Activated B cell treated with CpG ODN at 0.5 μM for 24 hours (primary cell): ENCODE data around the gene PGBD5. TPM values are rescaled to one million over a fixed set of nuclear protein-coding genes. Genes with fewer than 3 reads are reported as not detected.

Experiments
- ATAC-seq: fragments of 200-7000 bp; cut with Tn5 transposase; one replicate; pipeline ENCODE4 v1.10.0; 2021; ENCODE audit warnings: low read depth, mild to moderate bottlenecking, moderate library complexity
- CTCF ChIA-PET: fragments of 350-600 bp; sonication (Branson Sonifier 250); formaldehyde crosslinking; loops from one replicate; lab custom pipeline; 2021; ENCODE audit warnings: antibody characterized with exemption; lab: Charles Lee
- POLR2A ChIA-PET: fragments of 350-600 bp; sonication (Branson Sonifier 250); formaldehyde crosslinking; loops from one replicate; lab custom pipeline; 2021; ENCODE audit warnings: antibody characterized with exemption; lab: Charles Lee
- DNase-seq: peaks from one replicate; pipeline ENCODE4 v3.0.0; 2022
- H3K27ac Mint-ChIP-seq: one replicate; pipeline ENCODE4 v1.8.0; 2020; ENCODE audit warnings: mixed read lengths
- H3K27me3 Mint-ChIP-seq: one replicate; pipeline ENCODE4 v1.8.0; 2021; ENCODE audit warnings: mixed read lengths
- H3K36me3 Mint-ChIP-seq: one replicate; pipeline ENCODE4 v1.8.0; 2021; ENCODE audit warnings: low read depth, mixed read lengths
- H3K4me1 Mint-ChIP-seq: one replicate; pipeline ENCODE4 v1.8.0; 2021; ENCODE audit warnings: mixed read lengths
- H3K4me3 Mint-ChIP-seq: one replicate; pipeline ENCODE4 v1.8.0; 2020; ENCODE audit warnings: mild to moderate bottlenecking, mixed read lengths
- H3K9me3 Mint-ChIP-seq: one replicate; pipeline ENCODE4 v1.8.0; 2020; ENCODE audit warnings: mixed read lengths
- intact Hi-C: fragments of 100-400 bp; cut with micrococcal nuclease; formaldehyde crosslinking; loops from one replicate; pipeline ENCODE4 v1.15.1; 2024
- total RNA-seq: library from RNA; stranded (reverse); gene quantifications from 2 replicates; pipeline ENCODE4 v1.2.3, GENCODE V29; 2022
- TF ChIP-seq, protein P1 (sequence below): fragments of 200-600 bp; IDR thresholded peaks from one replicate; pipeline ENCODE4 v1.8.0; 2022; ENCODE audit warnings: antibody characterized with exemption, mild to moderate bottlenecking

The PGBD5 gene
- total RNA-seq, 1 donor from 2014 or later, result not detected

DNA sequence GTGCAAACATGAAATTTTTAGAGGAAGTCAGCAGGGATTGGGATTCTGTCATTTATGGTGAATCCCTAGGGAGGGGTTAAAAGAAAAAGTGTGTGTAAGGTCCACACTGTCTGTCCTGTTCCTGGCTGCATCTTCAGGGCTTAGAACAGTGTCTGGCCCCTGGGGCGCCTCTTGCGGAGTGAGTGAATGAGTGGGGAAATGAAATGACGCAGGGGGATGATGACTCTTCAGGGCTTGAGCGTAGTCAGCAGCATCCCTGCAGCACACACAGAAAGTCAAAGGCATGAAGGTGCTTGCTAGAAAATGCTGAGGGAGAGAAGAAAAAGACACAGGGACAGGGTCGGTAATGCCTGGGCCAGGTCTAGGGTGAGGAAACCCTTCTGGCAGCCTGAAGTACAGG lies 57.8 kb downstream of the PGBD5 start:
- DNase-seq, result no peak
- Mint-ChIP-seq H3K9me3 (no peaks in the 10 kb centered on the region), H3K36me3 (no peaks in the 10 kb centered on the region), H3K27me3 (peaks cover 15% of the 10 kb centered on the region), H3K27ac (no peak overlapping the region), H3K4me1 (no peaks in the 10 kb centered on the region), H3K4me3 (no peak overlapping the region)
- ATAC-seq, result no peak
- ChIA-PET POLR2A (no interaction called here), CTCF (no interaction called here)
- intact Hi-C loops, result no loop called here
- TF ChIP-seq, protein P1, sequence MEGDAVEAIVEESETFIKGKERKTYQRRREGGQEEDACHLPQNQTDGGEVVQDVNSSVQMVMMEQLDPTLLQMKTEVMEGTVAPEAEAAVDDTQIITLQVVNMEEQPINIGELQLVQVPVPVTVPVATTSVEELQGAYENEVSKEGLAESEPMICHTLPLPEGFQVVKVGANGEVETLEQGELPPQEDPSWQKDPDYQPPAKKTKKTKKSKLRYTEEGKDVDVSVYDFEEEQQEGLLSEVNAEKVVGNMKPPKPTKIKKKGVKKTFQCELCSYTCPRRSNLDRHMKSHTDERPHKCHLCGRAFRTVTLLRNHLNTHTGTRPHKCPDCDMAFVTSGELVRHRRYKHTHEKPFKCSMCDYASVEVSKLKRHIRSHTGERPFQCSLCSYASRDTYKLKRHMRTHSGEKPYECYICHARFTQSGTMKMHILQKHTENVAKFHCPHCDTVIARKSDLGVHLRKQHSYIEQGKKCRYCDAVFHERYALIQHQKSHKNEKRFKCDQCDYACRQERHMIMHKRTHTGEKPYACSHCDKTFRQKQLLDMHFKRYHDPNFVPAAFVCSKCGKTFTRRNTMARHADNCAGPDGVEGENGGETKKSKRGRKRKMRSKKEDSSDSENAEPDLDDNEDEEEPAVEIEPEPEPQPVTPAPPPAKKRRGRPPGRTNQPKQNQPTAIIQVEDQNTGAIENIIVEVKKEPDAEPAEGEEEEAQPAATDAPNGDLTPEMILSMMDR, result no peak

DNA sequence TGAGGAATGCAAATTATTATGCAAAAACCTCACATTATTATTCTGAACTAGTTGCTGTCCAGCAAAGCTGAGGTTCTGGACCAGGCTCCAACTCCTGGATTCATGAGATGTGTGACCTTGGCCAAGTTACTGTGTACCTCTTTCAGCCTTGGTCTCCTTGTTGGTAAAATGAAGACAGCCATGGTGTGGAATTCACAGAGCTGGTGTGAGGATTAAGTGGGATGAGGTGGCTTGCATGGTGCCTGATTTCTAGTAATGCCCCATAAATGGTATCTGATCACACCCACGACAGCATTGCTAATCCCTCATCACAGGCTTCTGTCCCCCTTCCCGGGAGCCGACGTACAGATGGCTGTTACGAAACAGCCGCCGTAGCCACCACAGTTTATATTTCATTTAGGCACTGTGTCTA lies 59.6 kb downstream of the PGBD5 start:
- no peaks in the 10 kb centered on the region for H3K4me1 Mint-ChIP-seq
- no peak overlapping the region for H3K27ac Mint-ChIP-seq
- TF ChIP-seq, protein P1, result no peak
- ChIA-PET POLR2A (no interaction called here), CTCF (no interaction called here)
- ATAC-seq (no peak), DNase-seq (no peak)
- no peaks in the 10 kb centered on the region for H3K36me3 Mint-ChIP-seq
- no peak overlapping the region for H3K4me3 Mint-ChIP-seq
- intact Hi-C loops, result no loop called here
- H3K9me3 Mint-ChIP-seq, result no peaks in the 10 kb centered on the region
- peaks cover 15% of the 10 kb centered on the region for H3K27me3 Mint-ChIP-seq

DNA sequence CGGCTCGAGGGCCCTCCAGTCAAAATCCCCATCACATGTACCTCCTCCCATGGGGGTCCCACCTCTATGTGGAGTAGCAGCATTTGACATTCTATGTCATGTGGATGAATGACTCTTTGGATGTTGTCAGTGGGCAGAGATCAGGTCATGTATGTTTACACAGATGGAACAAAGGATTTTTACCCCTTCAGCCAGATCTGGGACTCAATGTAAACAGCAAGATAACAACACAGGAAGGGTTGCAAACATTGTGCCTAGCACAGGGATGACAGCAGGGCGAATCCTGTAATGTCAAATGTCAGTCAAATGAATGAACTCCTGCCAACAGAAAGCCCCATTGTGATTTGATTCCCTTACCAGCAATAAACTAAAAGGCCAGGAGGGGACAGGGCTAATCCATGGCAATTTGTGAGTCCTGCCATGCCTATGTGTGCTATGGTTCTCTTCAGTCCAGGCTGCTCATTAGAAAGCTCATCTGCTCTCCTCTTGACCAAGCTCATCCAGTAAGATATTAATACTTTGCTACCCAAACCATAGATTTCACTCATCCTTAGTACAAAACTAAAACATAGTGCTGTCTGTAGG lies 60.3 kb downstream of the PGBD5 start:
- Mint-ChIP-seq H3K27me3 (peaks cover 15% of the 10 kb centered on the region), H3K4me3 (no peak overlapping the region), H3K4me1 (no peaks in the 10 kb centered on the region), H3K27ac (no peak overlapping the region), H3K36me3 (no peaks in the 10 kb centered on the region), H3K9me3 (no peaks in the 10 kb centered on the region)
- ATAC-seq (no peak), DNase-seq (no peak)
- CTCF ChIA-PET, result no interaction called here
- TF ChIP-seq, protein P1, result no peak
- POLR2A ChIA-PET, result no interaction called here
- intact Hi-C loops, result no loop called here

DNA sequence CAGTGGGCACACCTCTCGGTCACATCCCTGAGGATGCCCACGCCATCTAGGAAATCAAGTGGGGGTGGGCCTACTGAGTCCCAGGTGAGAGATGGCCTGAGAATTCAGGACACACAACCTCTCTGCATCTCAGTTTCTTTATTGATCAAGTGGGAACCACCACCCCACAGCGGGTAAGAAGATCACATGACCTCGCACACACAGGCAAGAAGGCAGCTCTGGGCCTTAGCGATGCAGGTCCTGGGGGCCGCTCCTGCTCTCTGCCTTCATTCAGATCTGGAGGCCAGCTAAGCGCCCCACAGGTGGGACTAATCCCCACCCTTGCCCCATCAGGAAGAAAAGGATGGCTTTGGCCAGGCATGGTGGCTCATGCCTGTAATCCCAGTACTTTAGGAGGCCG lies 63.2 kb downstream of the PGBD5 start:
- Mint-ChIP-seq H3K4me1 (no peaks in the 10 kb centered on the region), H3K36me3 (no peaks in the 10 kb centered on the region), H3K27me3 (peaks cover 8% of the 10 kb centered on the region), H3K27ac (no peak overlapping the region), H3K4me3 (no peak overlapping the region), H3K9me3 (peaks cover 3% of the 10 kb centered on the region)
- POLR2A ChIA-PET, result no interaction called here
- ATAC-seq, result no peak
- TF ChIP-seq, protein P1, result no peak
- intact Hi-C loops, result no loop called here
- CTCF ChIA-PET, result no interaction called here
- DNase-seq, result no peak

DNA sequence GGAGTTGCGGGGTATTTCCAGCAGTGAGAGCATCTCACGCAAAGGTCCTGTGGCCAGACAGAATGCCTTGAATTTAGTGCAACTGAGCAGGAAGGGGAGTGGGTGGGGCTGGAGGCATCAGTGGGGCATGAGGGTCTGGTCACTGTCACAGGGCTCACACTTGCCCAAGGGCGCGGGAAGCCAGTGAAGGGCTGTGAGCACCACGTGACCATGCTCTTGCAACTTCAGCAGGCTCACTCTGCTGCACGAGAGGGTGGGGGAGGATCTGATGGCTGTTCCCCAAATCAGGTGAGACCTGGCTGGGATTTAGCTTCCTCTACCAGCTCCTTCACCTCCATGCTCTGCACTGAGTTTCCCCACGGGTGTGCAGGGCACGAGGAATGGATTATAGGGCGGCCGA lies 64.2 kb downstream of the PGBD5 start:
- Mint-ChIP-seq H3K27me3 (peaks cover 8% of the 10 kb centered on the region), H3K9me3 (peaks cover 3% of the 10 kb centered on the region), H3K27ac (no peak overlapping the region), H3K4me1 (no peaks in the 10 kb centered on the region), H3K36me3 (no peaks in the 10 kb centered on the region), H3K4me3 (no peak overlapping the region)
- TF ChIP-seq, protein P1, result no peak
- CTCF ChIA-PET, result no interaction called here
- no peak for ATAC-seq
- POLR2A ChIA-PET, result no interaction called here
- DNase-seq, result no peak
- intact Hi-C loops, result no loop called here
